ENCODE results near the gene NOX4. TPM values are rescaled to one million over a fixed set of nuclear protein-coding genes. Genes with fewer than 3 reads are reported as not detected.
"Not testable (repeated sequence)": the region's sequence is repeated elsewhere in the genome, so short reads cannot be mapped to it uniquely, and the experiment has no call there.

The NOX4 gene
- total and polyA plus RNA-seq, 7 donors: 0.46 to 4.2 (median 1.8) TPM

- intact Hi-C loops (cut with DNase I): no loop called here
- no peak for TF ChIP-seq CTCF (IDR thresholded peaks at IDR 0.05)
- no peak overlapping the region for H3K27ac ChIP-seq
- no peak overlapping the region for H3K4me3 ChIP-seq
- H3K36me3 ChIP-seq (ENCODE audit: insufficient read depth in 1 of 2, low read depth in 1 of 2): no peaks in the 10 kb centered on the region
- ATAC-seq (no peak), DNase-seq (no peak)
- 64 to 67% (median 65%) methylated on average over 4 of the region's 4 CpGs for WGBS, 3 donors
- no peaks in the 10 kb centered on the region for H3K9me3 ChIP-seq
- no peaks in the 10 kb centered on the region for H3K27me3 ChIP-seq (ENCODE audit: insufficient read depth in 3 of 3, low read length in 2 of 3)
- no peaks in the 10 kb centered on the region for H3K4me1 ChIP-seq
Observed at GRCh38 chr11:89358761-89359160, 132.4 kb downstream of the NOX4 start.

- no peak overlapping the region for H3K27ac ChIP-seq
- H3K27me3 ChIP-seq (ENCODE audit: insufficient read depth in 3 of 3, low read length in 2 of 3): no peaks in the 10 kb centered on the region
- no peak overlapping the region for H3K4me3 ChIP-seq
- no peaks in the 10 kb centered on the region for H3K9me3 ChIP-seq
- intact Hi-C loops (cut with DNase I): no loop called here
- no peaks in the 10 kb centered on the region for H3K4me1 ChIP-seq
- no peak for ATAC-seq
- 94 to 100% (median 96%) methylated on average over 1 of the region's 1 CpG for WGBS, 3 donors
- TF ChIP-seq CTCF (IDR thresholded peaks at IDR 0.05): no peak
- no peaks in the 10 kb centered on the region for H3K36me3 ChIP-seq (ENCODE audit: insufficient read depth in 1 of 2, low read depth in 1 of 2)
- no peak for DNase-seq
Observed at GRCh38 chr11:89355646-89356045, 135.5 kb downstream of the NOX4 start.

GRCh38 chr11:89354513-89354912 is 136.7 kb downstream of the NOX4 start:
- H3K9me3 ChIP-seq; intact Hi-C loops (cut with DNase I); H3K27ac ChIP-seq; H3K4me3 ChIP-seq; H3K4me1 ChIP-seq; H3K36me3 ChIP-seq (ENCODE audit: insufficient read depth in 1 of 2, low read depth in 1 of 2); H3K27me3 ChIP-seq (ENCODE audit: insufficient read depth in 3 of 3, low read length in 2 of 3); ATAC-seq; DNase-seq: not testable (repeated sequence)
- 92 to 98% (median 92%) methylated on average over 2 of the region's 2 CpGs for WGBS, 3 donors

GRCh38 chr11:89347071-89347470 is 144.1 kb downstream of the NOX4 start:
- no peak for TF ChIP-seq CTCF (IDR thresholded peaks at IDR 0.05)
- WGBS, 3 donors: 75 to 81% (median 80%) methylated on average over 2 of the region's 2 CpGs
- no peaks in the 10 kb centered on the region for H3K36me3 ChIP-seq (ENCODE audit: insufficient read depth in 1 of 2, low read depth in 1 of 2)
- H3K4me3 ChIP-seq: no peak overlapping the region
- intact Hi-C loops (cut with DNase I): no loop called here
- no peaks in the 10 kb centered on the region for H3K9me3 ChIP-seq
- DNase-seq (no peak), ATAC-seq (no peak)
- no peaks in the 10 kb centered on the region for H3K4me1 ChIP-seq
- no peaks in the 10 kb centered on the region for H3K27me3 ChIP-seq (ENCODE audit: insufficient read depth in 3 of 3, low read length in 2 of 3)
- H3K27ac ChIP-seq: no peak overlapping the region

GRCh38 chr11:89346601-89347000 is 144.6 kb downstream of the NOX4 start:
- intact Hi-C loops (cut with DNase I): no loop called here
- 81 to 88% (median 81%) methylated on average over 5 of the region's 5 CpGs for WGBS, 3 donors
- Histone ChIP-seq H3K4me1 (no peaks in the 10 kb centered on the region), H3K27ac (no peak overlapping the region), H3K9me3 (no peaks in the 10 kb centered on the region), H3K36me3 (ENCODE audit: insufficient read depth in 1 of 2, low read depth in 1 of 2) (no peaks in the 10 kb centered on the region), H3K27me3 (ENCODE audit: insufficient read depth in 3 of 3, low read length in 2 of 3) (no peaks in the 10 kb centered on the region), H3K4me3 (no peak overlapping the region)
- DNase-seq: no peak
- no peak for TF ChIP-seq CTCF (IDR thresholded peaks at IDR 0.05)
- ATAC-seq: no peak

GRCh38 chr11:89342880-89343572 is 148.1 kb downstream of the NOX4 start:
- H3K36me3 ChIP-seq (ENCODE audit: insufficient read depth in 1 of 2, low read depth in 1 of 2); H3K4me3 ChIP-seq; intact Hi-C loops (cut with DNase I); H3K27me3 ChIP-seq (ENCODE audit: insufficient read depth in 3 of 3, low read length in 2 of 3); H3K4me1 ChIP-seq; H3K9me3 ChIP-seq; H3K27ac ChIP-seq: not testable (repeated sequence)
- peak; percentile 63 for DNase-seq
- 37 to 49% (median 37%) methylated on average over 3 of the region's 3 CpGs for WGBS, 3 donors
- ATAC-seq: peak; percentile 30 to 83 (median 65)

GRCh38 chr11:89340450-89340849 is 150.7 kb downstream of the NOX4 start:
- not testable (repeated sequence) for DNase-seq
- peak in 3 of 4 donors; percentile 40 to 64 (median 42) for ATAC-seq

GRCh38 chr11:89338073-89338472 is 153.1 kb downstream of the NOX4 start:
- H3K27me3 ChIP-seq (ENCODE audit: insufficient read depth in 3 of 3, low read length in 2 of 3); intact Hi-C loops (cut with DNase I); ATAC-seq; H3K4me3 ChIP-seq; H3K27ac ChIP-seq; H3K36me3 ChIP-seq (ENCODE audit: insufficient read depth in 1 of 2, low read depth in 1 of 2); H3K4me1 ChIP-seq; DNase-seq; H3K9me3 ChIP-seq: not testable (repeated sequence)
- 42 to 59% (median 58%) methylated on average over 2 of the region's 2 CpGs for WGBS, 3 donors

More at GRCh38 chr11:89340450-89340849, 150.7 kb downstream of the NOX4 start:
- H3K36me3 ChIP-seq (ENCODE audit: insufficient read depth in 1 of 2, low read depth in 1 of 2); H3K27me3 ChIP-seq (ENCODE audit: insufficient read depth in 3 of 3, low read length in 2 of 3); H3K4me3 ChIP-seq; intact Hi-C loops (cut with DNase I); H3K27ac ChIP-seq; H3K9me3 ChIP-seq; H3K4me1 ChIP-seq: not testable (repeated sequence)
